ENCODE results near the gene CD300A.
A peak's percentile ranks its signal among the peaks of the same experiment; 100 is the strongest.

GRCh38 chr17:74437702-74438101 is 28.7 kb upstream of the CD300A start:
- no peak for TF ChIP-seq POLR2AphosphoS5 (IDR thresholded peaks at IDR 0.05)
- TF ChIP-seq POLR2A (IDR thresholded peaks at IDR 0.05; ENCODE audit: low read depth): no peak
- TF ChIP-seq, protein P1, sequence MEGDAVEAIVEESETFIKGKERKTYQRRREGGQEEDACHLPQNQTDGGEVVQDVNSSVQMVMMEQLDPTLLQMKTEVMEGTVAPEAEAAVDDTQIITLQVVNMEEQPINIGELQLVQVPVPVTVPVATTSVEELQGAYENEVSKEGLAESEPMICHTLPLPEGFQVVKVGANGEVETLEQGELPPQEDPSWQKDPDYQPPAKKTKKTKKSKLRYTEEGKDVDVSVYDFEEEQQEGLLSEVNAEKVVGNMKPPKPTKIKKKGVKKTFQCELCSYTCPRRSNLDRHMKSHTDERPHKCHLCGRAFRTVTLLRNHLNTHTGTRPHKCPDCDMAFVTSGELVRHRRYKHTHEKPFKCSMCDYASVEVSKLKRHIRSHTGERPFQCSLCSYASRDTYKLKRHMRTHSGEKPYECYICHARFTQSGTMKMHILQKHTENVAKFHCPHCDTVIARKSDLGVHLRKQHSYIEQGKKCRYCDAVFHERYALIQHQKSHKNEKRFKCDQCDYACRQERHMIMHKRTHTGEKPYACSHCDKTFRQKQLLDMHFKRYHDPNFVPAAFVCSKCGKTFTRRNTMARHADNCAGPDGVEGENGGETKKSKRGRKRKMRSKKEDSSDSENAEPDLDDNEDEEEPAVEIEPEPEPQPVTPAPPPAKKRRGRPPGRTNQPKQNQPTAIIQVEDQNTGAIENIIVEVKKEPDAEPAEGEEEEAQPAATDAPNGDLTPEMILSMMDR (IDR thresholded peaks at IDR 0.05): peak in 2 of 3 experiments; percentile 35 to 57

Measured in esophagus muscularis mucosa (tissue), 3 donors.